Progenitor cell of endocrine pancreas (in vitro differentiated cells): Measurements from ENCODE around the gene TMEM147. TPM values are rescaled to one million over a fixed set of nuclear protein-coding genes. Genes with fewer than 3 reads are reported as not detected.

Experiments used
- DNase-seq: peaks from one replicate; pipeline ENCODE4 v3.0.0; 2021; ENCODE audit warnings: low spot score; ENCODE audit not compliant: unreplicated experiment
- H3K27ac Mint-ChIP-seq: 2 replicates; pipeline ENCODE4 v1.8.0; 2021; ENCODE audit warnings: mild to moderate bottlenecking, moderate library complexity, mixed read lengths
- H3K27me3 Mint-ChIP-seq: 2 replicates; pipeline ENCODE4 v1.8.0; 2021; ENCODE audit warnings: mixed read lengths
- H3K36me3 Mint-ChIP-seq: 2 replicates; pipeline ENCODE4 v1.8.0; 2022; ENCODE audit warnings: mixed read lengths; ENCODE audit not compliant: insufficient read depth
- H3K4me1 Mint-ChIP-seq: 2 replicates; pipeline ENCODE4 v1.8.0; 2021; ENCODE audit warnings: low read depth, mixed read lengths
- H3K4me3 Mint-ChIP-seq: 2 replicates; pipeline ENCODE4 v1.8.0; 2021; ENCODE audit warnings: low read depth, mild to moderate bottlenecking, moderate library complexity, mixed read lengths
- H3K9me3 Mint-ChIP-seq: 2 replicates; pipeline ENCODE4 v1.8.0; 2021; ENCODE audit warnings: low read depth, mixed read lengths
- total RNA-seq: library from RNA; stranded (reverse); gene quantifications from 2 replicates; pipeline ENCODE4 v1.2.1, GENCODE V29; 2021
- TF ChIP-seq, protein P1 (sequence below): fragments of 200-600 bp; sonication (generic); IDR thresholded peaks from one replicate; pipeline ENCODE4 v1.5.0; 2021; ENCODE audit warnings: antibody characterized with exemption, mild to moderate bottlenecking; ENCODE audit not compliant: unreplicated experiment

Gene TMEM147
- total RNA-seq, 1 donor from 2014 or later = 95.2 TPM

- no peak for DNase-seq
- Mint-ChIP-seq H3K4me1 (no peaks in the 10 kb centered on the region), H3K27ac (no peak overlapping the region), H3K9me3 (no peaks in the 10 kb centered on the region), H3K27me3 (peaks cover 43% of the 10 kb centered on the region), H3K36me3 (peaks cover 3% of the 10 kb centered on the region), H3K4me3 (no peak overlapping the region)
- TF ChIP-seq, protein P1, sequence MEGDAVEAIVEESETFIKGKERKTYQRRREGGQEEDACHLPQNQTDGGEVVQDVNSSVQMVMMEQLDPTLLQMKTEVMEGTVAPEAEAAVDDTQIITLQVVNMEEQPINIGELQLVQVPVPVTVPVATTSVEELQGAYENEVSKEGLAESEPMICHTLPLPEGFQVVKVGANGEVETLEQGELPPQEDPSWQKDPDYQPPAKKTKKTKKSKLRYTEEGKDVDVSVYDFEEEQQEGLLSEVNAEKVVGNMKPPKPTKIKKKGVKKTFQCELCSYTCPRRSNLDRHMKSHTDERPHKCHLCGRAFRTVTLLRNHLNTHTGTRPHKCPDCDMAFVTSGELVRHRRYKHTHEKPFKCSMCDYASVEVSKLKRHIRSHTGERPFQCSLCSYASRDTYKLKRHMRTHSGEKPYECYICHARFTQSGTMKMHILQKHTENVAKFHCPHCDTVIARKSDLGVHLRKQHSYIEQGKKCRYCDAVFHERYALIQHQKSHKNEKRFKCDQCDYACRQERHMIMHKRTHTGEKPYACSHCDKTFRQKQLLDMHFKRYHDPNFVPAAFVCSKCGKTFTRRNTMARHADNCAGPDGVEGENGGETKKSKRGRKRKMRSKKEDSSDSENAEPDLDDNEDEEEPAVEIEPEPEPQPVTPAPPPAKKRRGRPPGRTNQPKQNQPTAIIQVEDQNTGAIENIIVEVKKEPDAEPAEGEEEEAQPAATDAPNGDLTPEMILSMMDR = no peak
These were observed 8.1 kb downstream of the TMEM147 start for GRCh38 chr19:35553385-35554000.

DNA sequence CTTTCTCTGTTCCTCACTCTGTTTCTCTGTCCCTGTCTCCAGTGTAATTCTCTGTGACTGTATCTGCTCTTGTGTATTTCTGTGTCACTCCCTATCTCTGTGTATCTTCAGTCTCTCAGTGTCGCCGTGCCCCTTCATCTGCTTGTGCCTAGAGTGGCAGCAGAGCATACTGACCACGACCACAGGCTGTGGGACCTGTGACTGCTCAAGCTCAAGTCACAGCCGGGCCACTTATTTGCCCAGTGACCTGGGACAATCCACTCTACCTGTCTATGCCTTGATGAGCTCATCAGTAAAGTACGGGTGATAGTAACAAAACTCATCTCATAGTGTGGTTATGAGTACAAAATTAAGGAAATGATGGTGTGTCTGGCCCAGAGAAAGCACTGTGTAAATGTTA is 8.7 kb downstream of the TMEM147 start:
- Mint-ChIP-seq H3K27ac (no peak overlapping the region), H3K36me3 (peaks cover 2% of the 10 kb centered on the region), H3K4me3 (no peak overlapping the region), H3K27me3 (peaks cover 49% of the 10 kb centered on the region), H3K9me3 (no peaks in the 10 kb centered on the region), H3K4me1 (no peaks in the 10 kb centered on the region)
- TF ChIP-seq, protein P1 = no peak
- no peak for DNase-seq

DNA sequence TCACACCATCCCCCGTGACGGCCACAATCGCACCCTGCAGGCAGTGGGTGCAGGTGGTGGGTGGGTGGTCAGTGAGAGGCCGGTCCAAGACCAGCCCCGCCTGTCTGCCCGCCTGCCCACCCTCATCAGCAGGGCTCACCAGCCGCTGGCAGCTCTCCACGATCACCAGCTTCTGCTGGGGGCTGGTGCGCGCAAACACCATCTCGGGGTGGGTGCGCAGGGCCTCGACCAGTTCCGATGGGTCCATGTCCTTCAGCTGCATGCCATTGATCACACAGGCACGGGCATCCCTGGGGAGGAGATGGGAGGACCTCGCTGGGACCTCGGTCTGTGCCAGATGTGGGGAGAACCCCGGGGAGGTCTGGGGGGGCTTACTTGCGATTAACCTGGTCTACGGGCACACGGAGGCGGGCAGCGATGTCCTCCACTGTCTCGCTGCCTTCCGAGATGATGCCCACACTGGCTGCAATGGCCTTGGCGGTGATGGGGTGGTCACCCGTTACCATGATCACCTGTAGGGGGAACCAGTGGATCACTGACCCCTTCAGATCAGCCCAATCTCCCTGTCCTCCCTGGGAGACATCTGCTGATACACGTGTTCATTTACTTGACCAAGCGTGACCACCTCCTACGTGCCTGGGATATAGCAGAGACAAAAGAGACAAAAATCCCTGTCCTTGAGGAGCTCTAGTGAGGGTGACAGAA is 10.0 kb downstream of the TMEM147 start:
- Mint-ChIP-seq H3K36me3 (no peaks in the 10 kb centered on the region), H3K9me3 (no peaks in the 10 kb centered on the region), H3K27ac (no peak overlapping the region), H3K4me1 (no peaks in the 10 kb centered on the region), H3K4me3 (no peak overlapping the region), H3K27me3 (peaks cover 63% of the 10 kb centered on the region)
- no peak for DNase-seq
- TF ChIP-seq, protein P1 = peak; percentile 53

DNA sequence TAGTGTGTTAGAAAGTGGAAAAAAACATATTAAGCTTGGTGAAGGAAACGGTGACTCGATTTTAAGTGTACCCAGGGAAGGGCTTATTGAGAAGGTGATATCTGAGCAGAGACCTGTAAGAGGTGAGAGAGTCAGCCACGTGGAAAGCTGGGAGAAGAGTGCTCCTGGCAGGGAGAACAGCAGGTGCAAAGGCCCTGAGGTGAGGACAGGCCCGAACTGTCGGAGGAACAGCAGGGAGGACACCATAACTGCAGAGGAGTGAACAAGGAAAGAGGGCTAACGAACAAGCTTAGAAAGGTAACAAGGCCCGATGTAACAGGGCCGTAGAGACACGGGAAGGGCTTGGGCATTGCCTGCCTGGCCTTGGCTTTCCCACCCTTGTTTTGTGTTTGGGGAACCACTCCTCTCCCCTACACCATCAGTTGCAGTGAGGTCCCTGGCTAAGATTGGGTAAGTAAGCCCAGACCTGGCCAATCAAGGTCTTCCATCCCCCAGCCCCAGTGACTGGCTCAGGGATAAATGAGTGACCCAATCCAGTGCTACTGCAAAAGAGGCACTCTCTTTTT is 10.7 kb downstream of the TMEM147 start:
- Mint-ChIP-seq H3K4me1 (no peaks in the 10 kb centered on the region), H3K27me3 (peaks cover 69% of the 10 kb centered on the region), H3K4me3 (no peak overlapping the region), H3K9me3 (no peaks in the 10 kb centered on the region), H3K36me3 (no peaks in the 10 kb centered on the region), H3K27ac (no peak overlapping the region)
- DNase-seq = no peak
- TF ChIP-seq, protein P1 = no peak

GRCh38 chr19:35556846-35557538 is 11.6 kb downstream of the TMEM147 start:
- H3K27me3 Mint-ChIP-seq = peaks cover 77% of the 10 kb centered on the region

More at GRCh38 chr19:35556846-35557538, 11.6 kb downstream of the TMEM147 start:
- H3K27ac Mint-ChIP-seq = no peak overlapping the region
- no peaks in the 10 kb centered on the region for H3K4me1 Mint-ChIP-seq
- no peak for DNase-seq
- H3K36me3 Mint-ChIP-seq = no peaks in the 10 kb centered on the region
- peak overlapping the region; percentile 40 for H3K4me3 Mint-ChIP-seq
- no peaks in the 10 kb centered on the region for H3K9me3 Mint-ChIP-seq
- TF ChIP-seq, protein P1 = no peak
